ENCODE data around the gene VAC14. TPM values are rescaled to one million over a fixed set of nuclear protein-coding genes. Genes with fewer than 3 reads are reported as not detected.

VAC14 gene
- polyA plus RNA-seq, 1 of the 3 experiments (the other 2 are of a cell fraction): 33.2 TPM

DNA sequence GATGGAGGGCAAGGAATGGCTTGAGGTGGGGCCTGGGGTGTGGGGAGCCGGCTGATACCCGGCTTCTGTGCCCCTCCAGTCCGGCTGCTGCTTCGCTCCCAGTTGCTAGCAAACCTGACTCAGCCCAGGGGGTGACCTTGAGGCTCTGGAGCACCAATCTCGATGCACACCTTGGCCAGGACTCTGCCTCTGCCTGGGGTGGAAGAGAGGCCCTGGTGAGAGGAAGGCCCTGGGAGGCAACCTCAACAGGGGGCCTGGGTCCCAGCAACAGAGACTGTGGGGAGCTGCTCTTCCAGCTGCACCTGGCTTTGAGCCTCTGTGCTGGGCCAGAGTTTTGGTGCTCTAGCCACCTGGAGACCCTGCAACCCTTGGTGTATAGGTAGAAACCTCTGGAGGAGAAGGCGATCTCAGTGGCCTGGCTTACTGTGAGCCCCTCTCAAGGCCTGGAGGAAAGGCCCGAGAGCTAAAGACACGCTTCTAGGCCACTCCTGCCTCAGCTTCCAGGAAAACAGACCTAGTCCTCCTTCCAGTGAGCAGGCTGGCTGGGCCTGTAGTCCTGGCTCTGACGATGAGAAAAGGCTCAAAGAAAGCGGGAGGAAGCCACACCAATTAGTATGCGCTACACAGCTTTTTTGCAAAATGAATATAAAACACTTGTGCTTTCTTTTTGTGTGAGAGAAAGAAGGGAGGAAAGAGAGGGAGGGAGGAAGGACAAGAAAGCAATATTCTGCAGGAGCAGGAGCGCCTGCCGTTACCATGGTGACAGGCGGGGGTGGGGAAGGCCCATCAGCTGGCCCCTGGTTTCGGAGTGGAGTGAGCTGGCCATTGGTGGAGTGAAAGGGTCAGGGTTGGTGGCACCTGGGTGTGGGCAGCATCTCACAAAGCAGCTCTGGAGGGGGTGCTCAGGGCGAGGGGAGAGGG is 51.0 kb downstream of the VAC14 start:
- Histone ChIP-seq H2AFZ (ENCODE audit: low read depth) (no peak overlapping the region), H3K4me2 (no peak overlapping the region), H3K79me2 (ENCODE audit: insufficient read depth) (no peaks in the 10 kb centered on the region), H3K27ac (ENCODE audit: low read depth in 2 of 2, low read length in 1 of 2) (peak overlapping the region in 1 of 2 experiments; percentile 3; a peak in 1 of 4 replicates), H3K4me3 (ENCODE audit: low read depth in 2 of 2, low read length in 1 of 2) (no peak overlapping the region), H3K27me3 (ENCODE audit: insufficient read depth) (no peaks in the 10 kb centered on the region), H3F3A (replicated peaks; ENCODE audit: insufficient read depth) (peaks cover 16% of the 10 kb centered on the region), H3K4me1 (ENCODE audit: control insufficient read depth in 1 of 2, insufficient read depth in 2 of 2, low read depth in 1 of 2, low read length in 1 of 2) (peaks cover 37 to 39% of the 10 kb centered on the region in 2 experiments; a peak in 3 of 4 replicates), H3K9me2 (no peaks in the 10 kb centered on the region), H3K36me3 (replicated peaks in 1 of 2; ENCODE audit: control insufficient read depth in 1 of 2, insufficient read depth in 2 of 2, low read length in 1 of 2) (no peaks in the 10 kb centered on the region), H3K9me3 (no peaks in the 10 kb centered on the region), H3K9ac (no peak overlapping the region), H4K20me1 (ENCODE audit: insufficient read depth) (no peaks in the 10 kb centered on the region)
- WGBS (ENCODE audit: low lambda C conversion rate): 95% methylated on average over 11 of the region's 16 CpGs
- TF ChIP-seq EP300 (IDR thresholded peaks at IDR 0.05; ENCODE audit: borderline replicate concordance in 1 of 2, low read depth in 1 of 2, low read length in 1 of 2) (no peak), MXI1 (IDR thresholded peaks at IDR 0.05; ENCODE audit: low read depth, low read length) (no peak), NFIC (IDR thresholded peaks at IDR 0.05; ENCODE audit: borderline replicate concordance) (no peak), FOXM1 (IDR thresholded peaks at IDR 0.05; ENCODE audit: low read depth) (no peak), YY1 (IDR thresholded peaks at IDR 0.05; ENCODE audit: low read depth) (no peak), TAF1 (IDR thresholded peaks at IDR 0.05; ENCODE audit: borderline replicate concordance, low read depth, low read length) (no peak), NRF1 (IDR thresholded peaks at IDR 0.05; ENCODE audit: low read depth, low read length) (no peak), TEAD4 (IDR thresholded peaks at IDR 0.05; ENCODE audit: borderline replicate concordance, insufficient read depth) (no peak), SIN3A (IDR thresholded peaks at IDR 0.05; ENCODE audit: borderline replicate concordance, low read depth, low read length) (no peak), POLR2AphosphoS5 (IDR thresholded peaks at IDR 0.05; ENCODE audit: low read depth, low read length) (no peak)
- TF ChIP-seq, protein P1, sequence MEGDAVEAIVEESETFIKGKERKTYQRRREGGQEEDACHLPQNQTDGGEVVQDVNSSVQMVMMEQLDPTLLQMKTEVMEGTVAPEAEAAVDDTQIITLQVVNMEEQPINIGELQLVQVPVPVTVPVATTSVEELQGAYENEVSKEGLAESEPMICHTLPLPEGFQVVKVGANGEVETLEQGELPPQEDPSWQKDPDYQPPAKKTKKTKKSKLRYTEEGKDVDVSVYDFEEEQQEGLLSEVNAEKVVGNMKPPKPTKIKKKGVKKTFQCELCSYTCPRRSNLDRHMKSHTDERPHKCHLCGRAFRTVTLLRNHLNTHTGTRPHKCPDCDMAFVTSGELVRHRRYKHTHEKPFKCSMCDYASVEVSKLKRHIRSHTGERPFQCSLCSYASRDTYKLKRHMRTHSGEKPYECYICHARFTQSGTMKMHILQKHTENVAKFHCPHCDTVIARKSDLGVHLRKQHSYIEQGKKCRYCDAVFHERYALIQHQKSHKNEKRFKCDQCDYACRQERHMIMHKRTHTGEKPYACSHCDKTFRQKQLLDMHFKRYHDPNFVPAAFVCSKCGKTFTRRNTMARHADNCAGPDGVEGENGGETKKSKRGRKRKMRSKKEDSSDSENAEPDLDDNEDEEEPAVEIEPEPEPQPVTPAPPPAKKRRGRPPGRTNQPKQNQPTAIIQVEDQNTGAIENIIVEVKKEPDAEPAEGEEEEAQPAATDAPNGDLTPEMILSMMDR (IDR thresholded peaks at IDR 0.05): no peak
- TF ChIP-seq, protein P2, sequence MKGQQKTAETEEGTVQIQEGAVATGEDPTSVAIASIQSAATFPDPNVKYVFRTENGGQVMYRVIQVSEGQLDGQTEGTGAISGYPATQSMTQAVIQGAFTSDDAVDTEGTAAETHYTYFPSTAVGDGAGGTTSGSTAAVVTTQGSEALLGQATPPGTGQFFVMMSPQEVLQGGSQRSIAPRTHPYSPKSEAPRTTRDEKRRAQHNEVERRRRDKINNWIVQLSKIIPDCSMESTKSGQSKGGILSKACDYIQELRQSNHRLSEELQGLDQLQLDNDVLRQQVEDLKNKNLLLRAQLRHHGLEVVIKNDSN (IDR thresholded peaks at IDR 0.05; ENCODE audit: borderline replicate concordance, low read depth): no peak
- POLR2A ChIA-PET: no interaction called here
- peak; percentile 51 for DNase-seq
- CTCF ChIA-PET: interaction anchor here (0.6 to 5.6 kb wide), 7 partner anchors 10 to 96 kb away, joined by 3 to 43 read pairs (median 3); no protein-coding TSS in a partner anchor

Measured in SK-N-SH (cell line).